CD4-positive, alpha-beta T cell treated with Interferon gamma for 1 hour (primary cell): ENCODE measurements around the gene SINHCAF.
"Not testable (repeated sequence)": the region's sequence is repeated elsewhere in the genome, so short reads cannot be mapped to it uniquely, and the experiment has no call there.

Experiments used
- DNase-seq: peaks from one replicate; pipeline ENCODE4 v3.0.0-alpha.2; 2020

Gene SINHCAF

DNA sequence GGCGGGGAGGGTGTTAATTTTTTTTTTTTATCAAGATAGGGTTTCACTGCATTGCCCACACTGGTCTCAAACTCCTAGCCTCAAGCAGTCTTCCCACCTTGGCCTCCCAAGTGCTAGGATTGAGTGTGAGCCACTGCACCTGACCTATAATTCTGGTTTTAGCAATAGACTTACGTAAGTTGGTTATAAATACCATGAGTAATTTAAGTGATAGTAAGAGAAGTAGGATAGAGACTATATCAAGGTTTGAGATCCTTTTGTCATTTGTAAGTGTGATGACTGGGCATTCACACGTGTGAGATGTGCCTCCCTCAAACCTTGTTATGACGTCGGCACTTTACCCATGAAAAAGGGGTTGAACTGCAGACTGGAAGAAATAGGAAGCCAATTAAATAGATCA is 22.5 kb downstream of the SINHCAF start:
- DNase-seq = no peak

- DNase-seq = no peak
These were observed 24.6 kb downstream of the SINHCAF start for GRCh38 chr12:31301311-31301710.

- DNase-seq = no peak
These were observed 25.2 kb downstream of the SINHCAF start for GRCh38 chr12:31300783-31301182.

DNA sequence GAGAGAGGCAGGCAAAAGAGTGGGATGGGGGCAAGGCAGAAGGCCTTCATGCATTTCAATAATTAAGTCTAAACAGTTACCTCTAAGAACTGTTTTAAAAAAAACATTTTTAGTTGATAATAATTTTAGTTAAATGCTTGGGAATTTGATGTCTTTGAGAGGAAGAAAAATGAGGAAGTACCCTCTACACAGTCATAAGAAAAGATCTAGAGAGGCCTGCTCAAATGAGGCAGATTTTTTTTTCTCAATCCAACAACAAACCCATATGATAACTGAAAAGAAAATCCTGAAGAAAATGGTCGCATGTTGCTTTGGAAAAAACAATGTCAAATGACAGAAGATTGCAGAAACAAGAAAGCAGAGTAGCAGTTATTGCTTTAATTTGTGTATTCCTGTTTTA is 25.6 kb downstream of the SINHCAF start:
- no peak for DNase-seq

GRCh38 chr12:31298922-31299321 is 27.0 kb downstream of the SINHCAF start:
- no peak for DNase-seq

GRCh38 chr12:31298515-31298910 is 27.4 kb downstream of the SINHCAF start:
- no peak for DNase-seq

DNA sequence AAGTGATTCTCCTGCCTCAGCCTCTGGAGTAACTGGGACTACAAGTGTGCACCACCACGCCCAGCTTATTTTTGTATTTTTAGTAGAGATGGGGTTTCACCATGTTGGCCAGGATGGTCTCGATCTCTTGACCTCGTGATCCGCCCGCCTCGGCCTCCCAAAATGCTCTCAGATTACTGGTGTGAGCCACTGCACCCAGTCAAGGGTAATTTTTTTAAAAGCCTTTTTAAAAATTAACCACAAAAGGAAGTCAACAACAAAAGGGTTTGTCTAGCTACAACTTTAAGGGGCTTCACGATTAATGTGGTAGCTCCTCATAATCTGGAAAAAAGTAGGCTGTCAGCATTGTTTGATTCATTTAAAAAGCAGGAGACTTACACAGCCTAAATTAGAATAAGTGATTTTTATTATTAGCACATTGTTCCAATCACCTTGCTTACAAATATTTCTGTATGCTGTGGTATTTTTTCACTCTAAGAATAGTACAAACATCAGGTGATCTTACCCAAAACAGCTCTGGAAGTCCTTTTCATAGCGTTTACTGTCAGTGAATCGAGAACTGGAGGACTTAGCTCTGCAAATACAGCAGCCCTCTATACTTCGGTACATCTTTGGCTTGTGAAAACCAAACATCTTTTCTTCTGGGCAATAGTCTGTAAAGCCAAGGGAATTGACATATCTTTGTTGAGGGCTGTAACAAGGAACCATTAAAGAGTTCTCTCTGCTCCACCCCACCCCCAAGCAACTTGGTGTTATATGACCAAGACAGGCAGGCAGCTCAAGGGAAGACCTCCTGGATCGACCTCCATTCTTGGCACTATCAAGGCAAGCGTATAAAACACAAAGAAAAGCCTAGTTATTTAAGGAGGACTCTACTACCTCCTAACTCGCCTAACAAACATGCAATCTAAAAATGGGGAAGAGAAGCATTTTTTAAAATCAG is 28.1 kb downstream of the SINHCAF start:
- DNase-seq = no peak

DNA sequence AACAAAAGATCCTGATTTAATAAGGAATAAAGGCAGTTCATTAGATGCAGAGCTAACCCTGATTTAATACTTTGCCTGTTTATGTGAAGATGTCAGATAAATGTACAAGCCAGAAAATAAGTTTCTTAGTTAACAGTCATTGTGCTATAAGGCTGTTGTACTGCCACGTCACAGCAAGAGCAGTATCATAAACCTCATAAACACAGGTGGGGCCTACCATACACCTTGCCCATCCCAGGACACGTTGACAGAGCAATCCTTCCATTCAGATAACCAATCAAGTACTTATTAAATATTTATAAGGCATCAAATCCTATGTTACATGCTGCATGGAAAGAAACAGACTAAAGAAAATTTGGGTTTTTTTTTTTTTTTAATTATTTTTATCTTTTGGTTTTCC is 36.5 kb downstream of the SINHCAF start:
- DNase-seq = no peak

GRCh38 chr12:31288381-31288780 is 37.6 kb downstream of the SINHCAF start:
- DNase-seq = no peak

DNA sequence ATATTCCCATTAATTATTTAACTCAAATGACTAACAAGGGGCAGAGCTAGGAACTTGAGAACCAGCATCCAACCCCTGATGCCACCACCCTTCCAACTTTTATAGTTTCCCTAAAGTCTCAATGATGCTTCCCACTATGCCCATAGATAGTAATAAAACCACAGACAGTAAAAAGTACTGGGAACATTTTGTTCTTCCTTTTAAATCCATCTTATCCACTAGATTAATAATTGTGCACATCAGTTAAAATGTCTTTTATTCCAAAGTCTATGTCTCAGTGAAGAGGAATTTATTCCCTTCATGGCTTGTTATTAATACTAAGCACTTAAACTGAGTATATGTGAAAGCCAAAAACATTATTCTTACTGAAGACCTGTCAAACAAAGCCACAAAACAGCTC is 45.8 kb downstream of the SINHCAF start:
- no peak for DNase-seq

DNA sequence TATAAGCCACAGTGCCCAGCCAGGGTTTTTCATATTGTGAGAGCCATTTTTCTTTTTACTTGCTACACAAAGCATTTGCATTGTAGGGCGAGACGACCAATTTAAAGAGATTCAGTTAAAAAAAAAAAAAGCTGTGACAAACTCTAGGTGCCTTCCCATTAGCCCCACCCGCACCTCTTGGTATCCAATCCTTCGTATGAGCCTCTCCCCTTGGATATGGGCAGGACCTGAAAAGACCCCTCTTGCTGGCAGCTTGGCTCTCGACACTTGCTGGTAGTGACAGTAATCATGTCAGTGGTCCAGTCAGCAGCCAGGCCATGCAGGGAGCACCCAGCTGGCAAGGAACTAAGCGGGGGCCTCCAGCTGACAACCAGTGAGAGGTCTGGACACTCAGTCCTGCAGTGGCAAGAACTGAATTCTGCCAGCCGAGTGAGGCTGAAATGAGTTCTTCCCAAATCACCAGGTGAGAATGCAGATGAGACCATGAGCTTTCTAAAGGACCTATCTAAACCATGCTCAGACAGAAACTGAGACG is 46.5 kb downstream of the SINHCAF start:
- no peak for DNase-seq

DNA sequence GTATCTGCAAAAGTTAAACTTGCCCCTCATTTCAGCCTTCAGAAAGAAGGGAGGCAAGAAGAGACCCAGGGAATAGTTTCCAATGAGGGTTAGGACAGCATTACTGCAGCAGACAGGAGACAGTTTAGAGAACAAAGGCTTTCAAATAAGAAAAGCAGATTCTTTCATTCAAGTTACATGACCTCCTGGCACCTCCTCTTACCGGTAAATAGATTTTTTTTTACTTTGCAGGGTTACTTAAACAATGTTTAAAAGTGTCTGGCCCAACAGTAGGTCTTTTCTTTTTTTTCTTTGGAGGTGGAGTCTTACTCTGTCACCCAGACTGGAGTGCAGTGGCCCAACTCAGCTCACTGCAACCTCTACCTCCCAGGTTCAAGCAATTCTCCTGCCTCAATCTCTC is 47.1 kb downstream of the SINHCAF start:
- DNase-seq = no peak

GRCh38 chr12:31278424-31278823 is 47.5 kb downstream of the SINHCAF start:
- DNase-seq = no peak

GRCh38 chr12:31277081-31277480 is 48.9 kb downstream of the SINHCAF start:
- no peak for DNase-seq

DNA sequence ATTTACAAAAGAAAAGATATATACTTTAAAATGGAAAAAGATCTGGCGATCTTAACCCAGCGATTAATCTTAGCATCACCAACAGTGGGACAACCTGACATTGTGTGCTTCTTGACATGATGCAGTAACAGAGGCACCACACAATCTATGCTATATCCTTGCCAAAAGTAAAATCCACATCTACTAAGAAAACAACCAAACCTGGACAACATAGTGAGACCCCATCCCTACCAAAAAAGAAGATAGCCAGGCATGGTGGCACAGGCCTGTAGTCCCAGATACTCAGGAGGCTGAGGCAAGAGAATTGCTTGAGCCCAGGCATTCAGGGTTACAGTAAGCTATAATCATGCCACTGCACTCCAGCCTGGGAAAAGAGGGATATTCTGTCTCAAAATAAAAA is 50.5 kb downstream of the SINHCAF start:
- DNase-seq = no peak

GRCh38 chr12:31274520-31275300 is 51.2 kb downstream of the SINHCAF start:
- DNase-seq = no peak

GRCh38 chr12:31273794-31274193 is 52.2 kb downstream of the SINHCAF start:
- DNase-seq = not testable (repeated sequence)

GRCh38 chr12:31272607-31273225 is 53.2 kb downstream of the SINHCAF start:
- no peak for DNase-seq

DNA sequence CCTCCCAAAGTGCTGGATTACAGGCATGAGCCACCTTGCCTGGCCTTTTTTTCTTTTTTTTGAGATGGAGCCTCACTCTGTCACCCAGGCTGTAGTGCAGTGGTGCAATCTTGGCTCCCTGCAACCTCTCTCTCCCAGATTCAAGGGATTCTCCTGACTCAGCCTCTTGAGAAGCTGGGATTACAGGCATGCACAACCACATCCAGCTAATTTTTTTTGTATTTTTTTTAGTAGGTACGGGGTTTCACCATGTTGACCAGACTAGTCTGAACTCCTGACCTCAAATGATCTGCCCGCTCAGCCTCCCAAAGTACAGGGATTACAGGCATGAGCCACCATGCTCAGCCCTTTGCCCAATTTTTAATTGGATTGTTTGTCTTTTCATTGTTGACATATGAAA is 58.0 kb downstream of the SINHCAF start:
- DNase-seq = no peak

- no peak for DNase-seq
These were observed 60.2 kb downstream of the SINHCAF start for GRCh38 chr12:31265722-31266121.

GRCh38 chr12:31263661-31264060 is 62.3 kb downstream of the SINHCAF start:
- DNase-seq = no peak

DNA sequence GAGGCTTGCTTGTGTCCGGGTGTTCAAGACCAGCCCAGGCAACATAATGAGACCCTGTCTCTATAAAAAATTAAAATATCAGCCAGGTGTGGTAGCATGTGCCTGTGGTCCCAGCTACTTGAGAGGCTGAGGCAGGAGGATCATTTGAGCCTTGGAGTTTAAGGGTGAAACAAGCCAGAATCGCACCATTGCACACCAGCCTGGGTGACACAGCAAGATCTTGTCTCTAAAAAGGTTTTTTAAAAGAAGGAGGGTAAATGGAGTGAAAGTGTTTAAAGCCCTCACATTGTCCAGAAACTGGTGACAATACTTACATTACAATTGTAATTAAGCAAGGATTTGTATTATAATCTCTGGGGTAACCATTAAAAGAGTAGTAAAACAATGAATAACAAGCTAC is 64.2 kb downstream of the SINHCAF start:
- DNase-seq = no peak

- DNase-seq = no peak
These were observed 65.1 kb downstream of the SINHCAF start for GRCh38 chr12:31260840-31261239.
